HEK293T (cell line): Measurements from ENCODE around the gene RPLP2.

Experiments
- CTCF ChIA-PET: fragments of 350-600 bp; formaldehyde crosslinking; extraction: SDS; loops from one replicate; lab custom pipeline; 2021; ENCODE audit warnings: antibody characterized with exemption, inconsistent platforms; lab: Yijun Ruan, JAX
- POLR2A ChIA-PET: fragments of 350-600 bp; formaldehyde crosslinking; extraction: SDS; loops from one replicate; lab custom pipeline; 2020; ENCODE audit warnings: antibody characterized with exemption, inconsistent platforms; lab: Yijun Ruan, JAX
- DNase-seq: peaks from one replicate; pipeline ENCODE4 v3.0.0; 2012; ENCODE audit warnings: mixed read lengths; ENCODE audit errors: extremely low spot score
- ARNT ChIP-seq: fragments of 450-650 bp; IDR thresholded peaks from 2 replicates; pipeline ENCODE4 v1.6.1; 2017; ENCODE audit warnings: mild to moderate bottlenecking
- BHLHE40 ChIP-seq: fragments of 450-650 bp; IDR thresholded peaks from 2 replicates; pipeline ENCODE4 v1.6.1; 2016; ENCODE audit warnings: mild to moderate bottlenecking, moderate library complexity, borderline replicate concordance
- CTBP1 ChIP-seq: fragments of 450-650 bp; IDR thresholded peaks from 2 replicates; pipeline ENCODE4 v1.6.1; 2016; ENCODE audit warnings: borderline replicate concordance
- ELF4 ChIP-seq: fragments of 450-650 bp; IDR thresholded peaks from 2 replicates; pipeline ENCODE4 v1.6.1; 2017; ENCODE audit warnings: antibody characterized with exemption
- FOXA1 ChIP-seq: fragments of 450-650 bp; IDR thresholded peaks from 2 replicates; pipeline ENCODE4 v1.6.1; 2016; ENCODE audit warnings: mild to moderate bottlenecking
- FOXK2 ChIP-seq: fragments of 450-650 bp; IDR thresholded peaks from 2 replicates; pipeline ENCODE4 v1.6.1; 2016; ENCODE audit warnings: mild to moderate bottlenecking
- FOXM1 ChIP-seq: fragments of 450-650 bp; IDR thresholded peaks from 2 replicates; pipeline ENCODE4 v1.6.1; 2017; ENCODE audit warnings: mild to moderate bottlenecking, borderline replicate concordance
- HDGF ChIP-seq: fragments of 450-650 bp; IDR thresholded peaks from 2 replicates; pipeline ENCODE4 v1.6.1; 2017; ENCODE audit warnings: antibody characterized with exemption, borderline replicate concordance
- L3MBTL2 ChIP-seq: fragments of 450-650 bp; conservative IDR thresholded peaks from 2 replicates; pipeline ENCODE4 v1.6.1; 2016; ENCODE audit warnings: mild to moderate bottlenecking
- LEF1 ChIP-seq: fragments of 450-650 bp; IDR thresholded peaks from 2 replicates; pipeline ENCODE4 v1.6.1; 2017; ENCODE audit warnings: mild to moderate bottlenecking, borderline replicate concordance
- NFRKB ChIP-seq: fragments of 450-650 bp; IDR thresholded peaks from 2 replicates; pipeline ENCODE4 v1.6.1; 2016; ENCODE audit warnings: mild to moderate bottlenecking, moderate library complexity
- PKNOX1 ChIP-seq: fragments of 450-650 bp; IDR thresholded peaks from 2 replicates; pipeline ENCODE4 v1.6.1; 2016
- SP1 ChIP-seq: fragments of 450-650 bp; IDR thresholded peaks from 2 replicates; pipeline ENCODE4 v1.6.1; 2017
- SUZ12 ChIP-seq: fragments of 450-650 bp; IDR thresholded peaks from 2 replicates; pipeline ENCODE4 v1.6.1; 2016; ENCODE audit warnings: mild to moderate bottlenecking
- TARDBP ChIP-seq: fragments of 450-650 bp; IDR thresholded peaks from 2 replicates; pipeline ENCODE4 v1.6.1; 2016
- ZNF384 ChIP-seq: fragments of 450-650 bp; IDR thresholded peaks from 2 replicates; pipeline ENCODE4 v1.6.1; 2016

The RPLP2 gene

GRCh38 chr11:793556-793955, 16.2 kb upstream of the RPLP2 start:
- no peak for DNase-seq
- ChIA-PET POLR2A (interaction anchor here (0.7 to 1.2 kb wide), 4 partner anchors 10 to 26 kb away, joined by 3 read pairs; no protein-coding TSS in a partner anchor), CTCF (no interaction called here)
- TF ChIP-seq NFRKB: no peak
- no peak for TF ChIP-seq SUZ12
- no peak for TF ChIP-seq FOXA1
- TF ChIP-seq SP1: no peak
- TF ChIP-seq ELF4: no peak
- TF ChIP-seq CTBP1: no peak
- no peak for TF ChIP-seq ZNF384
- TF ChIP-seq PKNOX1: no peak
- no peak for TF ChIP-seq HDGF
- TF ChIP-seq FOXM1: no peak
- TF ChIP-seq LEF1: no peak
- TF ChIP-seq FOXK2: no peak
- no peak for TF ChIP-seq L3MBTL2
- TF ChIP-seq TARDBP: no peak
- TF ChIP-seq ARNT: no peak
- TF ChIP-seq BHLHE40: no peak

GRCh38 chr11:794013-794765, 15.6 kb upstream of the RPLP2 start:
- no peak for DNase-seq
- CTCF ChIA-PET: no interaction called here
- no peak for TF ChIP-seq LEF1
- TF ChIP-seq HDGF: no peak
- TF ChIP-seq TARDBP: no peak
- no peak for TF ChIP-seq BHLHE40
- no peak for TF ChIP-seq PKNOX1
- no peak for TF ChIP-seq ELF4
- TF ChIP-seq FOXK2: no peak
- TF ChIP-seq SUZ12: no peak
- no peak for TF ChIP-seq NFRKB
- no peak for TF ChIP-seq CTBP1
- TF ChIP-seq L3MBTL2: no peak
- no peak for TF ChIP-seq ZNF384
- POLR2A ChIA-PET: interaction anchor here (0.8 to 1.2 kb wide), 3 partner anchors 10 to 16 kb away, joined by 3 read pairs; no protein-coding TSS in a partner anchor

GRCh38 chr11:794766-795633, 14.8 kb upstream of the RPLP2 start:
- TF ChIP-seq ARNT: no peak
- TF ChIP-seq FOXA1: no peak
- TF ChIP-seq FOXM1: no peak
- TF ChIP-seq FOXK2: no peak
- no peak for TF ChIP-seq LEF1
- TF ChIP-seq NFRKB: no peak
- TF ChIP-seq SUZ12: no peak
- no peak for TF ChIP-seq CTBP1
- TF ChIP-seq HDGF: no peak
- no peak for TF ChIP-seq SP1
- no peak for TF ChIP-seq BHLHE40
- no peak for TF ChIP-seq ELF4
- POLR2A ChIA-PET: interaction anchor here (1.8 to 2.4 kb wide), 3 partner anchors 10 to 16 kb away, joined by 8 to 12 read pairs (median 10); partner anchors contain the start of genes PIDD1 and RPLP2
- CTCF ChIA-PET: interaction anchor here (0.7 kb wide), 1 partner anchor 12 kb away, joined by 4 read pairs; no protein-coding TSS in a partner anchor
- DNase-seq: no peak

GRCh38 chr11:795634-796564, 13.9 kb upstream of the RPLP2 start:
- ChIA-PET CTCF (interaction anchor here (0.6 to 0.7 kb wide), 2 partner anchors 13 to 41 kb away, joined by 3 to 4 read pairs; no protein-coding TSS in a partner anchor), POLR2A (interaction anchor here (1.7 to 2.4 kb wide), 6 partner anchors 9 to 23 kb away, joined by 5 to 20 read pairs (median 11); partner anchors contain the start of genes GATD1, PIDD1, PNPLA2 and RPLP2)
- TF ChIP-seq FOXK2 (no peak), L3MBTL2 (no peak), NFRKB (no peak), HDGF (no peak), FOXM1 (no peak), FOXA1 (no peak), ELF4 (no peak), SP1 (no peak), ZNF384 (no peak), BHLHE40 (no peak), TARDBP (no peak), LEF1 (no peak), SUZ12 (no peak), CTBP1 (no peak), ARNT (no peak), PKNOX1 (no peak)
- no peak for DNase-seq
